DMS153 (cell line): ENCODE data around the gene TBC1D22A.

Experiments used
- DNase-seq: peaks from one replicate; lab custom pipeline; 2025; lab: John Stamatoyannopoulos, UW

The TBC1D22A gene

GRCh38 chr22:47013861-47014635 lies 251.6 kb downstream of the TBC1D22A start:
- DNase-seq = no peak

GRCh38 chr22:47014636-47015345 lies 252.3 kb downstream of the TBC1D22A start:
- no peak for DNase-seq

- DNase-seq = no peak
Observed at GRCh38 chr22:47015589-47016178, 253.2 kb downstream of the TBC1D22A start.

- no peak for DNase-seq
Observed at GRCh38 chr22:47016631-47017030, 254.2 kb downstream of the TBC1D22A start.

DNA sequence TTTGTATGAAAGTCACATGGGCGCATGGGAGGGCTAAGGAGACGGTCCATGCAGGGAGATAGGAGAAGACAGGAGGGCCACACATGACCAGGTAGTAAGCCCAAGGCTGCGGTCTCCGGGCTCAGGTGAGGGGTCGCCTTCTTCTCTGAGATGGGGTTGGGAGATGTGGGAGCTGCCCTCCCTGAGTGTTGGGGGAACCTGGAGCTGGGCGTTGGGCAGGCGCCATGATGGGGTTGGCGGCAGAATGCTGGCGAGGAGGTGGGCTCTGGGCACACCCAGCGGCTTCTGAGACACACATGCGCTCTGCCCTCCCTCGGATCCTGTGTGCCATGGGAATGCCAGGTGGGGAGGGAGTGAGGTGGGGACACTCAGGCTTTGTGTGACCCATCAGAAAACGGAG lies 254.8 kb downstream of the TBC1D22A start:
- no peak for DNase-seq

DNA sequence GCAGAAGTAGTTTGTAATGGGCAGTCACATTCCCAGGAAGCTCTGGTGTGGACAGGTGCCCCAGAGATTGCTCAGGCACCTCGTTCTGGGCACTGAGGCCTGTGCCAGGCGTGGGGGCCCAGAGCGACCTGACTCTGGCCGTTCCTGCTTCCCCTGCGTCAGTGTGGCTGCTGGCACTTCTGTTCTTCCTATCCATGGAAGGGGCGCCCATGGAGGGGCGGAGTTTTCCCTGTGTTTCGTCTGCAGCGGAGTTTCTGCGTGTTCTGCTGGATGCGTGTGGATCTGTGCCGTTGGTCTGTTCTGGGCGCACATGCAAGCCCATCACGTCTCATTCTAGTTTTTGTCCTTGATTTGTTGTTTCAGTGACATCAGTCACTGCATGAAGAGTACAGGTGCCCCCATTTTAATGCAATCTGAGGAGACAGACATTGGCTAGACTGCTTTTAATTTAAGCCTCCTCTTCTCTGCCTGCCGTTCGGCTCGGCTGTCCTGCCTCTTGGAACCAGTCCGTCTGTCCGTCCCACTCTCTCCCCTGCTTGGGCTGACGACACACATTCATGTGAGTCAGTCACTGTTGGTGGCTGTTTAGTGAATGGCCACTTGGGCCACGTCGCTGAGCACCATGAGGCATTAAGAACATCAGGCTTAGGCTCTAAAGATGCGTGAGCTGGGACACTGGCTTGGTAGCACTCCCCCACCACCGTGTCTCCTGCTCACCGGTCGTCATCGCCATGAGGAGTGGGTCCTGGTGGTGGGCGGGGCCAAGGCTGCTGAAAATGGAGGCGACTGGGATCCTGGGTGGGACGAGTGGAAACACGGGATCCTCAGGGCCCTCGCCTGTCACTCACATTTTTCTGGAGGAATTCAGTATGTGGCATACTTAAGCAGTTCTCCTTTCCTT lies 255.8 kb downstream of the TBC1D22A start:
- DNase-seq = no peak

- no peak for DNase-seq
Observed at GRCh38 chr22:47019012-47019790, 256.8 kb downstream of the TBC1D22A start.

DNA sequence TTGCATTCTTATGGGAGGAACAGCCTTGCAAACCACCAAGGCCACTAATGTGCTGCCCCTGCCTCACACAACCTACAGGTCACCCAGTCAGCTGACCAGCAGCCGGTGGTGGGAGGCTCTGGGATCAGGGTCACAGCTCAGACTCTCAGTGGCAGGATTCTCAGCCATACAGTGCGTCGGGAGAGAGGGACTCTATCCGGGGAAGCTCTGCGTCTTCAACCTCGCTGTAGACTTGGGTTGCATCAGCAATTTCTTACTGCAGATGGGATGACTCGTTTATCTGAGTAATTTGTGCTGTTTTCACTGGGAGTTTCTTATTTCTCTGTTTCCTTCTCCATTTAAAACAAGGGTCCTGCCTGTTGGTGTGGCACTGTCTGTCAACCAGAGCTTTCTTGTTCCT lies 257.7 kb downstream of the TBC1D22A start:
- DNase-seq = no peak

GRCh38 chr22:47021371-47022074 lies 259.1 kb downstream of the TBC1D22A start:
- no peak for DNase-seq

- DNase-seq = no peak
Observed at GRCh38 chr22:47022075-47022473, 259.6 kb downstream of the TBC1D22A start.

GRCh38 chr22:47022475-47022874 lies 260.0 kb downstream of the TBC1D22A start:
- DNase-seq = no peak

- DNase-seq = no peak
Observed at GRCh38 chr22:47023871-47024270, 261.4 kb downstream of the TBC1D22A start.

DNA sequence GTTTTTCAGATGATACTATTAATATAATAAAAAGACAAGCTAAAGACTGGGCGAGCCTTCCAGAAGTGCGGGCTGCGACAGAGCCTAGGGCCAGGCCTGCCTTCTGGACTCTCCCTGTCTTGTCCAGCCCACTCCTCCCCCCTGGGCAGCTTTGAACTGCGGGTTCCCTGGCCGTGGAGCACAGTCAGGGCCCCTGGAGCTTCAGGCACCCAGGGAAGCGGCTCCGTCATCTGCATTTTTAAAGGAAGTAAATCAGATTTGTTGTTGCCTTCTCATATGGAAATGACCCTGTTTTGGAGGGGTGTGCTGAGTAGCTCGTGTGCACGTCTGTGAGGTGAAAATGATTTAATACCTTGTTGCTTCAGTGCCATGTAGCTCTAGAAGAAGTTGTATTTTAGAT lies 265.3 kb downstream of the TBC1D22A start:
- no peak for DNase-seq

GRCh38 chr22:47029244-47030074 lies 267.0 kb downstream of the TBC1D22A start:
- DNase-seq = no peak

DNA sequence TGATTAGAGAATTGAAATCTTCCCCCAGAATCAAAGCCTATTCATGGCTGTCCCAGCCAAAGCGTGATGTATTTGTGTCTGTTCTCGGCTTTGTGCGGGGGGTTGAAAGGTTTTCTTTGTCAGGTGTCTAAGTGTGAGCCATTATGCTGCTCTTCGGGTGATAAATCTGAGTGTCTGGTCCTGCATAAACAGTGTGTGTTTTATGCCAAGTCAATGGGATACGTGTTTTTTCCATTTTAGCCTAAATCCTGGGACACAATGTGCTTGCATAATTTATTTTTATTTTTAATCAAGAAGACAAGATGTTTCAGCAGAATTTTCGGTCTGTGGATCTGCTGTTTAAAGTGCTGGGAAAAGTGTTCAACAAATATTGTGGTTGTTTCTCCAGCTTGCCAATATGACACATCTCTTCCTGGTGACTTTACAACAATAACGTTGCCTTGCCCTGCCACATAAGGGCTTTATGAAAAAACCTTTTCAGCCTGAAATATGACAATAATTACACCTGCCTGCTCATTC lies 267.8 kb downstream of the TBC1D22A start:
- DNase-seq = no peak

DNA sequence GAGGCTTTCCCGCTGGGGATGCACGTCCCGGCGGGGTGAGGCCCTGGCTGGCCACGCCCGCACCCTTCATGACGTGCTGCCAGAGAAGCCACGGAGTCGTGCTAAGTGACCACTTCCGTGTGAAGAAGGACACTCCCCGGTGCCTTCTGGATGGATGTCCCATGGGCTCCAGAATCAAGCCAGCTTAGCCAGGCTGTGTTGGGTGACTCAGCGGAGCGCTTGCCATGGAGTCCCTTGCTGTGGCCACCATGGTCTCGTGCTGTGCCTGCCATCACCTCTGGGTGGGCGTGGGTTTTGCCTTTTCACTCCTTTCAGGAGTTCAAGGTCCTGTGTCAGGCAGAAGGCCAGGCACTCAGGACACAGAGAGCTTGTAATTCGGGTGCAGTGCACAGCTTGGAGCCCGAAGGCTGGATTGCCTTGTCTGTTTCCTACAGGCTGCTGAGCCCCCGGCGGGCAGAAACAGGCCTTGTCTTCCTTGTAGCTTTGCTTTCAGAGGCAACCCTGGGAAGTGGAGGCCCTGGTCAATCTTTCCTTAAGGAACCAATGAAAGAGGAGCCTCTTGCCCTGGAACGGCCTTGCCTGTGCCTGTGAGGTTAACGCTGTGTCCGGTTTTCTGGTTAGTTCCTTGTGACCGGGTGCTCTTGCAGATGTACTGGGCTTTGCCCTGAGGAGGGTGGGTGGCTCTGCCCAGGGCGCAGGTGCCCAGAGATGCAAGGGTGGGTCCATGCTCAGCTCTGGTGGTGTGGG lies 268.6 kb downstream of the TBC1D22A start:
- peak; percentile 53 for DNase-seq

DNA sequence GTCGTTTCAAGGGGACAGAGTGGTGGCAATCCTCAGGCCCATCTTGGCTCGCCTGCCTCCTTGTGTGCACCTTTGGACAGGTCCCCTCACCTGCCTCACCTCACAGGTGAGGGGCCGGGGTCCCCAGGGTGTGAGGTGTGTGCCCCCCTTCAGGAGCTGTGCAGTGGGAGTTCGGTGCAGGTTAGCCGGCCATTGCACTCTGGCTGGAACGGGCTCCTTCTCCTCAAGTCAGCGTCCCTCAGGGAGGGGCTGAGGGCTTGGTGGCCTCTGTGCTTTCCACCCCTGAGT lies 269.1 kb downstream of the TBC1D22A start:
- no peak for DNase-seq

DNA sequence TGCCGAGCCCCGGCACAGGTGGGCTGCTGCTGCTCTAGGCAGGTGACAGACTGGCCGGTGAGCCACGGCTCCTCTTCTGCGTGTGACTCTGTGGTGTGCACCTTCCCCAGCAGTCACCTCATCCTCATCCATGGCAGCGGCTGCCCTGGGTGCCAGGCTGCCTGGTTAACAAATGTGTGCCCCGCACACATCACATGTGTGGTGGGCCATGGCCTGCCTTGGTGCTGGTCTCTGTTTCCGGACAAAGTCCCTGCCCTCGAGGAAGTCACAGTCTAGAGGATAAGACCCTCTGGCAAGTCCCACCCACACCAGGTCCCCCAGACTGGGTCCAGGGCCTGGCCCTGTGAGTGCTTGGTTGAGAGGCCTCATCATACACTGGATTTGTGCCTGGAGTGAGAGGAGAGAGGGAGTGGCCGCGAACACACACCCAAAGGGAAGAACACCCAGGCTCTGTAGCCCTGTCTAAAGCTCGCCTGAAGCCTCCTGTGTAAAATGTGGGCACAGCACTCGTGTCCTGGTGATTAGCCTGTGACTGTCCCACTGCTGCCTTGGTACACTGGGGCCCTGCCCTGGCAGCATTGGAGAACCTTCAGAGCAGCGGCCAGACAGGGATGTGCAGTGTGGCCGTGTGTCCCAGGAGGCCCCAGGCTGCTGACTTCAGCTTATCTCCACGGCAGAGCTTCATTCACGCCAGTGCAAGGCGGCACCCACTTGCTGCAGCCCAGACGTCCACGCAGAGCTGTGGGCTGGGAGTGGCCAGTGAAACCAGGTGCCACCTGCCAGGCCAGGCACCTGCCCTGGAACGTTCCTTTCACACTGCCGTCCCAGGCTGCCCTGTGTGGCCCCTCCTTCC lies 269.9 kb downstream of the TBC1D22A start:
- no peak for DNase-seq
